ENCODE results near the gene EPX. TPM values are rescaled to one million over a fixed set of nuclear protein-coding genes. Genes with fewer than 3 reads are reported as not detected.
"Not testable (repeated sequence)": the region's sequence is repeated elsewhere in the genome, so short reads cannot be mapped to it uniquely, and the experiment has no call there.

Gene EPX
- not detected for total RNA-seq
- polyA plus RNA-seq (2013, experiment 1 of 2), result not detected
- polyA plus RNA-seq (2013, experiment 2 of 2), result not detected
- long read RNA-seq, experiment 1, result 0 reads
- long read RNA-seq, experiment 2, result 0 reads
- long read RNA-seq, experiment 3, result 0 reads
- long read RNA-seq, experiment 4, result 0 reads

DNA sequence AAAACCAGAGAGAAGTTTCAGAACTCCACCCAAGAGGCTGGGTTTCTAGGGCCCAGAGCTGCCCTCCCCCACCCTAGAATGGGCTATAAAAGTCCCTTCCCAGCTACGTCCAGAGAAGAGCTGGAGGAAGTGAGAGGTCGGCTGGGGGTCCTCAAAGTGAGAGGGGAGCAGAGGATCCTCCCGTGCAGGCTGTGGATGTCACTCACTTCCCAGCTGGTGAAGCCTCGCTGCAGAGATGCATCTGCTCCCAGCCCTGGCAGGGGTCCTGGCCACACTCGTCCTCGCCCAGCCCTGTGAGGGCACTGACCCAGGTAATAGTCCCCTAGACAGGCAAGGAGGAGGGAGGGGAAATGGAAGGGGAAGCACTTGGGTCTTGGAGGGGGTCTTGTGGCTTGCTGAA, at the start of gene EPX:
Gene EPX, plus strand, starts transcription at position 115 of the 400 bp plus-strand sequence. Its CDS starts 121 bp downstream, at position 236.
- no peak within 1 kb of the TSS for H3K4me3 ChIP-seq (ENCODE audit: low read length)
- Mint-ChIP-seq H3K4me1 (peaks cover 7% of the 10 kb centered on the region), H3K4me3 (no peak within 1 kb of the TSS), H3K9me3 (no peaks in the 10 kb centered on the region), H3K27ac (no peak within 1 kb of the TSS), H3K36me3 (ENCODE audit: low read depth) (no peaks in the 10 kb centered on the region), H3K27me3 (ENCODE audit: insufficient read depth) (peaks cover 26% of the 10 kb centered on the region)
- DNase-seq, result no peak
- TF ChIP-seq, protein P1, sequence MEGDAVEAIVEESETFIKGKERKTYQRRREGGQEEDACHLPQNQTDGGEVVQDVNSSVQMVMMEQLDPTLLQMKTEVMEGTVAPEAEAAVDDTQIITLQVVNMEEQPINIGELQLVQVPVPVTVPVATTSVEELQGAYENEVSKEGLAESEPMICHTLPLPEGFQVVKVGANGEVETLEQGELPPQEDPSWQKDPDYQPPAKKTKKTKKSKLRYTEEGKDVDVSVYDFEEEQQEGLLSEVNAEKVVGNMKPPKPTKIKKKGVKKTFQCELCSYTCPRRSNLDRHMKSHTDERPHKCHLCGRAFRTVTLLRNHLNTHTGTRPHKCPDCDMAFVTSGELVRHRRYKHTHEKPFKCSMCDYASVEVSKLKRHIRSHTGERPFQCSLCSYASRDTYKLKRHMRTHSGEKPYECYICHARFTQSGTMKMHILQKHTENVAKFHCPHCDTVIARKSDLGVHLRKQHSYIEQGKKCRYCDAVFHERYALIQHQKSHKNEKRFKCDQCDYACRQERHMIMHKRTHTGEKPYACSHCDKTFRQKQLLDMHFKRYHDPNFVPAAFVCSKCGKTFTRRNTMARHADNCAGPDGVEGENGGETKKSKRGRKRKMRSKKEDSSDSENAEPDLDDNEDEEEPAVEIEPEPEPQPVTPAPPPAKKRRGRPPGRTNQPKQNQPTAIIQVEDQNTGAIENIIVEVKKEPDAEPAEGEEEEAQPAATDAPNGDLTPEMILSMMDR (conservative IDR thresholded peaks at IDR 0.05), result no peak
- no peaks in the 10 kb centered on the region for H3K36me3 ChIP-seq (ENCODE audit: control insufficient read depth, insufficient read depth, low read length)
- H3K9ac ChIP-seq (ENCODE audit: extremely low read depth, low read length, poor library complexity, severe bottlenecking), result no peak within 1 kb of the TSS
- H3K27ac ChIP-seq (ENCODE audit: low read depth, low read length), result no peak within 1 kb of the TSS
- H3K4me1 ChIP-seq (ENCODE audit: control insufficient read depth, insufficient read depth, low read length), result no peaks in the 10 kb centered on the region
- WGBS, 2 experiments (ENCODE audit: insufficient coverage in 1 of 2, insufficient read length in 1 of 2), result 73 to 92% methylated on average over 3 to 6 of the region's 6 CpGs
- peaks cover 4% of the 10 kb centered on the region for H3K27me3 ChIP-seq (ENCODE audit: control insufficient read depth, insufficient read depth, low read length, poor library complexity, severe bottlenecking)
- no peaks in the 10 kb centered on the region for H3K9me3 ChIP-seq (ENCODE audit: control insufficient read depth, low read length)

GRCh38 chr17:58143335-58143734, 49.2 kb upstream of the EPX start:
- no CpG with 5 or more reads among the region's 4 CpGs for WGBS, 2 experiments (ENCODE audit: insufficient coverage in 1 of 2, insufficient read length in 1 of 2)
- not testable (repeated sequence) for H3K4me3 Mint-ChIP-seq; H3K9ac ChIP-seq (ENCODE audit: extremely low read depth, low read length, poor library complexity, severe bottlenecking); H3K36me3 Mint-ChIP-seq (ENCODE audit: low read depth); H3K4me3 ChIP-seq (ENCODE audit: low read length); H3K4me1 Mint-ChIP-seq; H3K27ac Mint-ChIP-seq; H3K27ac ChIP-seq (ENCODE audit: low read depth, low read length); H3K36me3 ChIP-seq (ENCODE audit: control insufficient read depth, insufficient read depth, low read length); H3K4me1 ChIP-seq (ENCODE audit: control insufficient read depth, insufficient read depth, low read length); DNase-seq
- Mint-ChIP-seq H3K9me3 (peaks cover 24% of the 10 kb centered on the region), H3K27me3 (ENCODE audit: insufficient read depth) (peaks cover 29% of the 10 kb centered on the region)
- Histone ChIP-seq H3K9me3 (ENCODE audit: control insufficient read depth, low read length) (peaks cover 18% of the 10 kb centered on the region), H3K27me3 (ENCODE audit: control insufficient read depth, insufficient read depth, low read length, poor library complexity, severe bottlenecking) (peaks cover 20% of the 10 kb centered on the region)

DNA sequence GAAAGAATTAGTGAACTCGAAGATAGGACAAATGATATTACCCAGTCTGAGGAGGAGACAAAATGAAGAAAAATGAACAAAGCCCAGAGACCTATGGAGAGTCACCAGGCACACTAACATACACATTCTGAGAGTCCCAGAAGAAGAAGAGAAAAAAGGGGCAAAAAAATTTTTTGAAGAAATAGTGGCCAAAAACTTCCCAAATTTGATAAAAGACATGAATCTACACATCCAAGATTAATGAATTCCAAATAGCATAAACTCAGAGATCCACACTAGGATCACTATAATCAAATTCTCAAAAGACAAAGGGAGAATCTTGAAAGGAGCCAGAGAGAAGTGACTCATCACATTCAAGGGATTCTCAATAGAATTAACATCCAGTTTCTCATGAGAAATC, 47.7 kb upstream of the EPX start:
- Mint-ChIP-seq H3K36me3 (ENCODE audit: low read depth) (no peaks in the 10 kb centered on the region), H3K27me3 (ENCODE audit: insufficient read depth) (peaks cover 37% of the 10 kb centered on the region), H3K27ac (no peak overlapping the region), H3K4me1 (no peaks in the 10 kb centered on the region), H3K4me3 (no peak overlapping the region), H3K9me3 (peaks cover 24% of the 10 kb centered on the region)
- no peak for DNase-seq
- H3K27ac ChIP-seq (ENCODE audit: low read depth, low read length), result no peak overlapping the region
- H3K36me3 ChIP-seq (ENCODE audit: control insufficient read depth, insufficient read depth, low read length), result no peaks in the 10 kb centered on the region
- H3K9me3 ChIP-seq (ENCODE audit: control insufficient read depth, low read length), result peaks cover 18% of the 10 kb centered on the region
- TF ChIP-seq, protein P1 (conservative IDR thresholded peaks at IDR 0.05), result no peak
- H3K9ac ChIP-seq (ENCODE audit: extremely low read depth, low read length, poor library complexity, severe bottlenecking), result no peak overlapping the region
- no peaks in the 10 kb centered on the region for H3K4me1 ChIP-seq (ENCODE audit: control insufficient read depth, insufficient read depth, low read length)
- H3K27me3 ChIP-seq (ENCODE audit: control insufficient read depth, insufficient read depth, low read length, poor library complexity, severe bottlenecking), result peaks cover 30% of the 10 kb centered on the region
- H3K4me3 ChIP-seq (ENCODE audit: low read length), result no peak overlapping the region
- 86 to 88% methylated on average over 1 of the region's 1 CpG for whole genome bisulfite sequencing, 2 experiments (ENCODE audit: insufficient coverage in 1 of 2, insufficient read length in 1 of 2)

Measured in endodermal cell (in vitro differentiated cells).